GM21515 (cell line): ENCODE measurements around the gene AGPAT4.

Source experiments
- ATAC-seq: cut with Tn5 transposase; IDR thresholded peaks from one replicate; pipeline ENCODE4 v1.9.1; 2021; ENCODE audit not compliant: unreplicated experiment

Gene AGPAT4

DNA sequence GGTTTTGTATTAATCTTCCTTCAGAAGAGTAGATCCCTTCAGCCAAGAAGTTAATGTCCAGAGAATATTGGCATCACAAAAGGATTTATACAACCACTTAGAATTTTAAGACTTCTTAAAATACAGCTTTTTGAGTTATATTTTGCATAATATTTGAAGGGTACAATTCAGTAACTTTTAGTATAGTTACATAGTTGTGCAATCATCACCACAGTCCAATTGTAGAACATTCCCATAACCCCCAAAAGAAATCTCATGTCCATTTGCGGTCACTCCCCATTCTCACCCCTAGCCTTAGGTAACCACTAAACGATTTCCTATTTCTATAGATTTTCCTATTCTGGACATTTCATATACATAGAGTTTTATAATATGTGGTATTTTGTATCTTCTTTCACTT, 155.9 kb downstream of the AGPAT4 start:
- no peak for ATAC-seq

DNA sequence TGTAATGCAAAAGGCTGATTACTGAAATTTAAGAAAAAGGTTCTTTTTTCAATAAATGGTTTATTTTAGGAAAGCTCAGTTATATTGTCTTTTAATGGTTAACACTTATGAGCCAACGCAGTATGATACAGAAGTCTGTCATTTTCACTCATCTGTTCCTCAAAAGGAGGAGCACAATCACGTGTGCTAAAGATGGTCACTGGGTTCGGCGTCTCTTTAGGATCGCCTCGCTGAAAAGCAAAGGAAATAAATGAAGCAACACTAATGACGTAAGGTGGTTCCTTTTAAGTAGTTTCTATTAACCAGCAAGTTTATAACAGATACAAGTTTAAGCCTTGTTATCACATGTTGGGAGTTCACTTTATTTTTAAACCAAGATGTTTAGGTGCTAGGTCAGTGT, 156.6 kb downstream of the AGPAT4 start:
- ATAC-seq: no peak

DNA sequence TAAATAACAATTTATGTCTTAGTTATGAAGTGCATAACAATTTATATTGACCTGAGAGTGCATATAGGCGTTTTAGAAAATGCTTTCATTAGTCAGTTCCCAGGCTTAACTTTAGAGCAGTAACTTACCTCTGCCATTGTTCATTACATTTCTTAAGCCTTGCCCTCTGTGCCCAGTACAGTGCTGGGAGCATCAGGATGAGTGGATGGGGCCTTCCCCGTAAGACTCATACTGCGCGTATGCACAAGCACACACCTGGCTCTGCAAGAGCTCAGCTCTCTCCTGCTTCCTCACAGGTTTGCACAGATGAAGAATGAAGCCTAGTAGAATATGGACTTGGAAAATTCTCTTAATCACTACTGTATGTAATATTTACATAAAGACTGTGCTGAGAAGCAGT, 157.3 kb downstream of the AGPAT4 start:
- no peak for ATAC-seq

DNA sequence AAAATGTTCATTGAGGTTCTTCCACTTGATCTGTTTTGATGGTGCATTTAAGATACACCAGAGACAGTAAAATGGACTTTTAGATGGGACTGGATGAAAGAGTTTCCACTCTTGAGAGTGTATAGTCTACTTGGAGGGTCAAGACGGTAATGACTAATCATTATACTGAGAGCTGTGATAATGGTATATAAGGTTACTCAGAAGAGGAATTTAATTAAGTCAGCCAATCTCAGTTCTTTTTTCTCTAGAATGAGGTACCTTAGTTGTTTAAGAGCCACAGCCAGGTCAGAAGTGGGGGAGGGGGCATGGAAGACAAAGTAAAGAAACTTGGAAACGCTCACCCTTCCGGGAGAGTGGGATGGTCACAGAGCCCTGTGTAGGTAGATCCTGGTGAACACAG, 158.4 kb downstream of the AGPAT4 start:
- no peak for ATAC-seq

DNA sequence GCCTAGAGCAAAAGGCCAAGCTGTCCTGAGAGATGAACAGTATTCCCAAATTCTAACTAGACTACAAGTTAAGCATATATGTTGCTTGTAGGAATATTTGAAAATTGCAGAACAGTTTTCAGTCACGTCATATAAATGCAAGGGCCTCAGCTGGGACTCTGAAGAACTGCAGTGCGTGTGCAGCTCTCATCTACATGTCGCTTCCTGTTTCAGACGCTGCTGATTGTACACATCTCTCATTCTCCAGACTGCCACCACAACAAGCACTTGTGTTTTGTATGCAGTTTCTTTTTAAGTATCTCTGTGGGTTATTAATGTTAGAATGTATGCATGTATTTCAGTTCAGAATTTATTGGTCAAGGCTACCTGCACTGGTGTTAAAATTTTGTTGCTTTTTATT, 162.6 kb downstream of the AGPAT4 start:
- ATAC-seq: no peak

DNA sequence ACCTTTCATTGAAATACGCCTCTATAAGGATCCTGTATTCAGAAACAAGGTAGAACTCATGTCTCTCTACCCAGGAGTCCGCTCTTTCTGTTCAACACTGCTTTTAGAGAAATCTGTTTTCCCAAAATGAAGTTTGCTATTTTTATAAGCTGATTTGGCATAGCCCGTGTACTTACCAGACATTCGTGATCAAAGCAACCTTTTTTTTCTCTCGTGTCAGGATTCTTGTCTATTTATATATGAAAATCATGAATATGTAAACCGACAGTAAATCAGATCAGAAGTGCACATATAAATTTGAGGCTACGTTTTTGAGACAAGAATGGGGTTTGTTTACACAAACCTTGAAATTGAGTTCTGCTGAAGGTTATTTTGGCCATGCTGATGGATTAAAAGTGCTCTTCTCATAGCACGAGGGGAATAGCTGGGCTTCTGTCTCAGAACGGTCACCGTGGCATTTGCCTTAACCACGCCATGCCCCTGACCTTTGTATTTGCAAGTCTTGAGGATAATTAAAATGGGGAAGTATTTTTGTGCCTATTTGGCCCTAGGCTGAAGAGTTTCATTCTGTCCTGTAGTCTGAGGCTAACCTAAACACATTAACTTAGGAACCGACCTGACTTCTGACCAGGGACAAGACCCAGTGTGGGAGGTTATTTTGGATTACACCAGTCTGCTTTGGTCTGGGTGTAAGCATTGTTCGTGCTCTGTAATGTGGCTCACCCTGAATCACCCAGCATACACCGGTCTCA, 163.7 kb downstream of the AGPAT4 start:
- no peak for ATAC-seq

DNA sequence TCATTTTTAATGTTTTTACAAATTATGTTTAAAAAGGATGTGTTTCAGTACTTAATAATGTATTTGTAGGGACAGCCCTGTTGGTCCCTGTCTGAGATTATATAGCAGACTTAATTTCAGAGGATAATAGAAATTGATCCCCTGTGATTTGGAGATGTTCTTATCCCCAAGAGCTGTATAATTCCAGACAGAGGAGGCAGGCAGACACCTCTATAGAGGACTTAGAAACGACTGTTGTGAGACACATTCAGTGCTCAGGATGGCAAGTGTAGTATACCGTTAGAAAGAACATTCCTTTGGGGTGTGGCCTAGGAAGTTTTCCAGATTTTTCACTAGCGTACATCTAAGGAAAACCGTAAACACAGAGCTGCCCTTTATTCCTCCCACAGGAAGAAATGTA, 164.5 kb downstream of the AGPAT4 start:
- ATAC-seq: no peak

DNA sequence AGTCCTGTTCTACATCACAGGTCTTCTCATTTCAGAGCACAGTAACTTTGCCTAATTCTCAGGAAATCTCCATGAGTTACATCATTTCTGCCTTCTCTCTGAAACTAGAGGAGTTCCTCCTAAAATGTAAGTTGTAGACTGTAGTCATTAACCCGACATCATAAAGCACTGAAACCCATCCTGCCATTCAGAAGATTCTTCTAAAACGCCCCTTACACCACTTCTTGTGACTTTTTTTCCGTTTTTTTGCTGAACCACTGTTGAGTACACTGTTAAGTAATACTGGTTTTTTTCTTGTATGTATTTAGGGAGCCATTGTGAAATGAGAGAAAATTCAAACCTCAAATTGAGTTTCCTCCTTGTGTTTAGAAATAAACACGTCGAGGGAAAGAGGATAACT, 164.9 kb downstream of the AGPAT4 start:
- ATAC-seq: no peak

DNA sequence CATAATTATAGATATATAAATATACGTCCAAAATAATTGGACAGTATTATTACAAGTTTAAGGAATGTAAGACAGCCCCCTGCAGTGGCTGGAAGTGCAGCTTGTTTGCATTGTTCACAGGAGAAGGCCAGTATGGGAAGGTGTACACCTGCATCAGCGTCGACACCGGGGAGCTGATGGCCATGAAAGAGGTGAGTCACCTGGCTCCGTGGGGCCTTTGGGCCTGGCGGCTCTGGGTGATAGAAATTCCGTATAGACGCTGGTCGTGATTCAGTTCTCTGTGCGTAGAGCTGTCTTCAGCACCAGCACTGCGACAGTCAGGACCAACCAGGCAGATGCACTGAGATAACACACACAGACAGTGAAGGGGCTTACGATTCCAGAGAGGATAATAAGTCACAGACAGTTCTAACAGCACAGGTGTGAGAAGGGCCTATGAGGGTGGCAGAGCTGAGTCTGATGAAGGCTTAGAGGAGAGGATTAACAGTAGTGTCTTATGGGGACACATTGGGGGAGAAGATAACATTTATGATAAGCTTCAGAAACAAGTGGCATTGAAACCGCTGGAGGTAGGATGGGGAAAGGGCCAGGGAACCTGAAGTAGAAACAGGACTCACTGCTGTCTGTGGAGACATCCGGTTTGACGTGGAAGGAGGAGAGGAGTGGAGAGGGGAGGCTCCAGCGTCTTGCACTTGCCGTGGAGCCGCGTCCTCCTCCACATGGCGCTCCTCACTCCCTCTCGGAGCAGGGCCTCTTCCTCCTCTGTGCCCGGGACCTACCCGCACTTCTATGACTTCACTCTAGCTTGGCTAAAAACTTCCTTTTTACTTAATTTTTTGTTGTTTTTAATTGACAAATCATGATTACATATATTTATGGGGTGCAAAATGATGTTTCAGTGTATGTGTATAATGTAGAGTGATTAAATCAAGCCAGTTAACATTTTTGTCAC, 165.8 kb downstream of the AGPAT4 start:
- no peak for ATAC-seq

DNA sequence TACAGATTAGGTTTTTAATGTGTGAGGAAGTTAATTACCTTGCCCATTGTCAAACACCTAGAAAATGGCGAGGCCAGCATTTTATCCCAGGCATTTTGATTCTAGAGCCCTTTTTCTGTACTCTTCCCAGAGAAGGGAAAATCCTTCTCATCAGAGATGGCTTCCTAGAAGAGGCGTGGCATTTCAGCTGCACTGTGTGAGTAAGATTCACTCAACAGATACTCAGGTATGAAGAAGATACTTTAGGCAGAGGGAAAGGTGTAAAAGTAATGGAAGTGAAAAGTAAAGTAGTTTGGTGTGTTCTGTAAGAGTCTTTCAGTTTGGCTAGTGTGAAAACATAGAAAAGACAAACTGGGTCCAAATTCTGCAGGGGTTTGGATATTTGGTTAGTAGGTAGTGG, 168.5 kb downstream of the AGPAT4 start:
- no peak for ATAC-seq

DNA sequence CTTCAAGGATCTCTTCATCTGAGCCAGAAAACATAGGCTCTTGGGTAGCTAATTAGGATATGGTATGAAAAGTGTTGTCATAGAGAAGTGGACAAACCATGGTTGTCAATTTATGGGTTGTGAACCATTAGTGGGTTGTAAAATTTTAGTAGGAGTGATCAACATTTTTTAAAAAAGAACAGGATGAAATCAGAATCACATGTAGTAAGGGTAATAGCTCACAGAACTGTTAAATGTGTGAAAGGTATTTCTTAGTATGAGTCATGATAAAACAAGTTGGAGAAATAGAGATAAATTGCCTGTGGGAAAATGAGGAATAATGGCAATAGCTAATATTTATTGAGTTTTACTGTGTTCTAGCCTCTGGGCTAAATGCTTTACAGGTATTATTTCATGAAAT, 168.9 kb downstream of the AGPAT4 start:
- ATAC-seq: no peak

DNA sequence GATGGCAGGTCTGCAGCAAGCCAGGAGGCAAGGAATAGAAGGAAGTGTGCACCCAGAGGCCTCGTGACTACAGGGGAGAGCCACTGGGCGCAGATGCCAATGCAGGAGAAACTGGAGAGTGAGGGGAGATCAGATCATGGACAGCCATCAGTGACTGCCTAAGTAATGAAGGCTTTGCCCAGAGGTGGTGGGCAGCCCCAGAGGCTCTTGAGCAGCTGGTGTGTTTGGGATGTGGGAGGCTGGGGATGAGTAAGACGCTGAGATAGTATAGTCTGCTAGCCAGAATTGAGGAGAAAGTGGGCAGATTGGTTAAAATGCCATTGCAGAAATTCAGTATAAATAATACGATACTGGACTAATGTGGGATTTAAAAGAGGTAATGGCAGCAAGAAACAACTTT, 170.4 kb downstream of the AGPAT4 start:
- no peak for ATAC-seq

DNA sequence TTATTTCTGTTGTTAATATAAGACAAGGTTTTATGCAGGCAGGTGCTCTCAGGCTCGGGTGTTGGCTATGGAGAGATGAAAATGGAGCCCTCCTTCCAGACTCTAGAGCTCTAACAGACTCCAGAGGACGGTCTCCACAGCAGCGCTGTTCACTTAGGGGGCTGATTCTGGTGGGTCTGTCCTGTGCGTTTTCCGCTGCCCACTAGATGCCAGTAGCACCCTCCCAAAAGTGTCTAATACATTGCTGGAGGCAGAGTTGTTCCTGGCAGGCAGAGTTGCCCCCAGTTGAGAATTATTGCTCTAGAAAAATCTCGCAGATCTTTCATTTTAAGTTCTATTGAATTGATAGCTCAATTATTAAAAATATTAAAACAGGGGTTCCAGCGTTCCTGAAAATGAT, 172.3 kb downstream of the AGPAT4 start:
- no peak for ATAC-seq

DNA sequence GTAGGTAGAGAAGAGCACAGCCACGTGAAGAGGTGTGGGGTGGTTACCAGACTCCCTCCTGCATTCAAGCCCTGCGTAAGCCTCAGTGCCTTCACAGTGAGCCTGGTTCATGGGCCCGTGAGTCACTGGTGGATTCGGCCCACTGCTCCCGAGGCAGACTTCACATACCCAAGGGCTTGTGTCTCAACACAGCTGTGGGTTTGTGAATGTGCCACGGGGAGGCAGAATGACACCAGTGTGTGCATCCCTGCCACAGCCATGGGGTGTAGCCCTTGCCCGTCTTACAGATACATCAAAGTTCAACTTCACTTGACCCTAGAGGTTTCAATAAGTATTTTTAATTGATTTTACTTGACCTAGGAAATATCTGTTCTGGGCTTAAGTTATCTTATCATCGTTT, 173.8 kb downstream of the AGPAT4 start:
- ATAC-seq: no peak

DNA sequence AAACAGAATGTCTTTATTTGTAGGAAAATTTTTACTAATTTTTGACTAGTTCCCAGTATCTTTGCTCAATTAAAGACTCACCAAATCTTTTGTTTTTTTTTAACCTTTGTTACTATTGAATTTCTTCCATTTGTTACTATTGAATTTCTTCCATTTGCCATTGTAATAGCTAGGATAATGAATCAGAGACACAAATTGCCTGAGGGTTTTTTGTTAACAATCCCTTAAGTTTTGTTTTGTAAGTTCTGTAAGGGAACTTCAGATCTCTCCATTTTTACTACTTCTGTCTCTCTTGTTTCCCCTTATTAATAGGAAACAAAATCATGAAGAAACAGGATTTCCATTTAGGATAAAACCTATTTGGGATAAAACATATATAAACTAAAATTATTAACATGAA, 177.9 kb downstream of the AGPAT4 start:
- no peak for ATAC-seq

DNA sequence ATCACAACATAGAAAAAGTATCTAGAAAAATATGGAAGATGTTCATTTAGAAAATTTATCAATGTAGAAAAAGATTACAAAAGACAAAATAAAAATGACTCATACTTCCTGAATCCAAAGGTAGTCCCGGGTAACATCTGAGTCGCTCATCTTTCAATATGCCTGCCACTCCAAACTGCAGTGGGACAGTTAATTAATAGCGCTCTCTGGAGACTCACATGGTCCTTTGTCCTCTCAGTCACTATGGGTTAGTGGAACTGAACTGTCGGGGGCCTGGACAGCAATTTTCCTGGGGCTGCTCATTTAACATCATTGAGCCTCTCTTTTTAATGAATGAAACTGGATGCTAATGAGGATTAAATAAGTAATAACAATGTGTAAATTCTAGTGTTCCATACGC, 178.9 kb downstream of the AGPAT4 start:
- ATAC-seq: no peak

DNA sequence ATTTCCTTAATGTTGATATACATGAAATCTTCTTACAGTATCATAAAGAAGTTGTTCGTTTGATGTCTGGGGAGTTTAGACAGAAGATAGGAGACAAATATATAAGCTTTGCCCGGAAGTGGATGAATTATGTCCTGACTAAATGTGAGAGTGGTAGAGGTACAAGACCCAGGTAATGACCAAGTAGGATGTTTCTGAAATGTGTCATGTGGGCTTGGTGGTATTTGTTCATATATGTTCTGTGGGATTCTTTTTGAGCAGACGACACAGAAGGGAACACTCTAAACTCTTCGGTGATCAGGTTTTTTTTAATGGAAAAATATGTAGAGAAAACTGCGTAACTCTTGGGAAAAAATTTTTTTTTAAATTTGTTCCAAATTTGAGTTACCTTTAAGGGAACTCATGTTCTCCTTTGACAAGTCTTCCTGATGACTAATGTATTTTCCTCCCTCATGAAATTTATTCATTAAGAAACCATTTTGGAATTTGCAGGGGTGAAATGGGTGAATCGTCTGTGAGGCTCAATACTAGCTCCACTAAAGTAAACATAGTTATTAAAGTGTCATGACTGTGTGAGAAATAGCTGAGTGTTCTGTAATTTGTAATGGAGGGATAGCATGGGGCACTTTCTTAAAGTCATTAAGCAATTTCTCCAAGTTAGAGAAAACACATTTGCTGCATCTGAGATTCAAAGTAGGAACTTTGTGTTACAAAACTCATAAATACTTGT, 181.7 kb downstream of the AGPAT4 start:
- ATAC-seq: no peak

DNA sequence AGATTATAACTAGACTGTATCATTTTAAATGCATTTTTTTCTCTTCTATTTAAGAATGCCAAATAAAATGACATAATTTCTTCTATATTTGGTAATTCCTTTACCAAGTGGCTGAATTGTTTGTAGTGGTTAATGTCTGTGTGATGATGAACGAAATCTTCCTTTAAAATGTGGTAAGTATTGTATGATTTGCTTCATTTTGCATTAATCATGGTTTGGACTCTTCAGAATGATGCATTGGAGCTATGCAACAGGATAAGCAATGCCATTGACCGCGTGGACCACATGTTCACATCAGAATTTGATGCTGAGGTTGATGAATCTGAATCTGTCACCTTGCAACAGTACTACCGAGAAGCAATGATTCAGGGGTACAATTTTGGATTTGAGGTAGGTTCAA, 182.7 kb downstream of the AGPAT4 start:
- ATAC-seq: no peak

DNA sequence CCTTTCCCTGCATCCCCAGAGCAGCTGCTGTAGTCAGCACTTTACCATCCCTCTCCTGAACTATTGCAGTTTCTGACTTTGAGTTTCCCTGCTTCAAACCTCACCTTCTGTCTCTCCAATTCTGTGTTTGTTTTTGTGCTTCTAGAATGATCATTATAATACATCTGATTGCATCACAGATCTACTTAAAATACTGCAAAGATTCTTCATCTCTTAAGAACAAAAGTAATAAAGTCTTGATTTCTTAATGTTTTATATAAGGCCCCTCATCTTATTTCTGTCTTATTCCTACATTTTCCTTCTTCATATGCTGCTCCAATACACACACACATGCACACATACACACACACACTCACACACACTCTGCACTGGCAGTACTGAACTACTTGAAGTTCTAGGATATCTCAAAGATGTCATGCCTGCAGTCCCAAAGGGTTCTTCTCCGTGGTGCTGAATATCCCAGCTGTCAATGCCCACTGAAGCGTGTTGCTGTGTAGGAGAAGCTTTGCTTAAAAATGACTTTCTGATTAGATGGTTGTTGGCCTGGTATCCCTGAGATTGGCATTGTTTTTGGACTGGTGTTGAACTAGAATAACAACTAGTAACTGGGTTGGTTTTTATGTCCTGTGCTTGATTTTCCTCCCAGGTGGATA, 185.1 kb downstream of the AGPAT4 start:
- ATAC-seq: no peak

DNA sequence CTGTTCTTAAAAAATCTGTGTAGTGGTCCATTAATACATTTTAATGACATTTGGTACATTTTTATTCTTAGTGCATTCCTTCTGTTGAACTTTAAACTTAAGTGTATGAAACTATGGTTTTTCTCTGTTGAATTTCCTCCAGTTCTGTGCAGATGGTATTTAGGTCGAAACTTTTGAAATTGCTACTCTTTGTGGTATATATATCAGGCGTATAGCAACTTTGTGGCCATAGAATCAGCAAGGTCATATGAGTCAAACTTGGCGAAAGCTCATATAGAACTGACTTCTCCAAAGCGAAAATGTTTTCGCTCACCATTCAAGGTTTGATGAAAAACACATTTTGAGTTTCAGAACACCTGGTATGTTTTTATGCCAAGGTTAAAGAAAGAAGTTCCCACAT, 188.6 kb downstream of the AGPAT4 start:
- ATAC-seq: peak; percentile 69

DNA sequence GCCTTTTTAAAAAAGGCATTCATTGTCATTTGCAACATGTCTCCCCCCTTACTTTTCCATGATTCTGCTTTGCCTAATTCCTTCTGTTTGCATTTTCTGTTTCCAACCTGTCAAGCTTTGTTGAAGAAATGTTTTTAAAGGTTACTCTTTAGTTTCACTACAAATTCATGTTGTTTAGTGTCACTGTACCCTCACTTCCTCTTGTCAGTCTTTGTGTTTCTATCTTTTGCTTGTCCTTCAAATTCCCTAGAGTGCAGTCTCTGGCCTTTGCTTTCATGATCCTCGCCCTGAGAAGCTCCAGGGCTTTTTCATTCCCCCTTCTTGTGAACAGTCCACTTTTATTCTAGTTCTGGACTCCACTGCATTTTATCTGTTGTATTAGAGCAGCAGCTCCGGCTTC, 191.6 kb downstream of the AGPAT4 start:
- no peak for ATAC-seq
